Pancreas (tissue), 10 donors: ENCODE measurements around the gene PIGL. TPM values are rescaled to one million over a fixed set of nuclear protein-coding genes. Genes with fewer than 3 reads are reported as not detected.

Experiments
- ATAC-seq, 4 donors: fragments of 200-7000 bp; cut with Tn5 transposase; one replicate each; pipeline versions ENCODE4 v1.8.0 to v1.9.1; 2020; ENCODE audit warnings: mild to moderate bottlenecking in 4 of 4, moderate library complexity in 4 of 4
- DNase-seq, 6 donors: peaks; one replicate each; pipeline ENCODE4 v3.0.0-alpha.2; 2020
- FAIRE-seq: peaks from 2 replicates; lab custom pipeline; 2012; peaks lifted over from hg19 to GRCh38; lab: Jason Lieb, UNC
- H3K27ac ChIP-seq, 4 donors: fragments of 200-600 bp; sonication (generic); 1 replicate in 3 of 4; 2 replicates in 1 of 4; pipeline versions ENCODE4 v1.5.0 to v1.8.0; 2020
- H3K27me3 ChIP-seq, 4 donors: fragments of 200-600 bp; one replicate each; pipeline ENCODE4 v1.8.0; 2021
- H3K36me3 ChIP-seq, 3 donors: fragments of 200-600 bp; sonication (generic) in 1 of 3; one replicate each; pipeline versions ENCODE4 v1.5.0 to v1.8.0; 2020 to 2021
- H3K4me1 ChIP-seq, 3 donors: fragments of 200-600 bp; one replicate each; pipeline ENCODE4 v1.8.0; 2021
- H3K4me3 ChIP-seq, 4 donors: fragments of 200-600 bp; sonication (generic) in 2 of 4; one replicate each; pipeline versions ENCODE4 v1.5.0 to v1.8.0; 2020 to 2021
- H3K9me3 ChIP-seq, 4 donors: fragments of 200-600 bp; one replicate each; pipeline ENCODE4 v1.8.0; 2021
- CTCF ChIP-seq, 4 donors: fragments of 200-600 bp; sonication (generic) in 3 of 4; IDR thresholded peaks; one replicate each; pipeline versions ENCODE4 v1.5.0 to v1.8.0; 2021; ENCODE audit warnings: antibody characterized with exemption in 4 of 4
- WGBS, 2 donors: extraction: QIAGEN DNeasy Blood & Tissue Kit; methylation state at CpG; one replicate each; pipeline ENCODE4 v1.1.7; 2013; 5-methylcytosine and 5-hydroxymethylcytosine counted together
- intact Hi-C, 3 donors: fragments of 100-400 bp; cut with DNase I; formaldehyde crosslinking; loops; one replicate each; pipeline versions ENCODE4 v1.11.1 to v1.14.2; 2022
- polyA plus RNA-seq, 2 donors: library from polyadenylated mRNA; stranded (reverse); fragments of 200-250 nt; gene quantifications; one replicate each; pipeline ENCODE4 v1.2.3, GENCODE V29; 2013
- total RNA-seq, 6 donors: library from RNA; stranded (reverse); fragmentation: NEBNext Ultra II Directional in 4 of 6; extraction: Animal tissue kit (Norgen Biotek cat#: 25700) in 4 of 6; gene quantifications; one replicate each; pipeline versions ENCODE4 v1.2.1 to v1.2.4, GENCODE V29; 2021 to 2023
- donor health status: healthy with polysubstance abuse.
- donor health status: DM: no; HTN: no; CAD: no; lungs with moderate emphysema.
- donor health status: DM: no; HTN: no; CAD: no.
- donor health status: control.
- donor health status: control.
- donor health status: Bipolar disorder and iron deficiency.
- donor health status: DM: yes; HTN: yes; CAD: no.
- donor health status: DM: no; HTN: no; CAD: no.
- donor health status: DM: no; HTN: no; CAD: no.
- donor health status: DM: yes; HTN: yes; CAD: no.

PIGL gene
- total and polyA plus RNA-seq, 8 donors = 11.3 to 27.1 (median 17.0) TPM

- no peaks in the 10 kb centered on the region for H3K36me3 ChIP-seq
Measured at GRCh38 chr17:16339402-16339801, 122.4 kb downstream of the PIGL start.

GRCh38 chr17:16339959-16340358 is 122.9 kb downstream of the PIGL start:
- Histone ChIP-seq H3K27ac (no peak overlapping the region), H3K4me1 (no peaks in the 10 kb centered on the region), H3K27me3 (no peaks in the 10 kb centered on the region), H3K4me3 (no peak overlapping the region), H3K36me3 (no peaks in the 10 kb centered on the region), H3K9me3 (no peaks in the 10 kb centered on the region)
- TF ChIP-seq CTCF (IDR thresholded peaks at IDR 0.05) = no peak
- FAIRE-seq = no peak
- peak in 2 of 4 donors; percentile 38 to 77 for ATAC-seq
- intact Hi-C loops = no loop called here
- 62 to 94% methylated on average over 1 of the region's 1 CpG for WGBS, 2 donors
- DNase-seq = no peak

More at GRCh38 chr17:16339402-16339801, 122.4 kb downstream of the PIGL start:
- Histone ChIP-seq H3K9me3 (no peaks in the 10 kb centered on the region), H3K4me1 (no peaks in the 10 kb centered on the region), H3K4me3 (no peak overlapping the region), H3K27me3 (no peaks in the 10 kb centered on the region), H3K27ac (no peak overlapping the region)
- FAIRE-seq = no peak
- no peak for TF ChIP-seq CTCF (IDR thresholded peaks at IDR 0.05)
- intact Hi-C loops = no loop called here
- WGBS, 2 donors = 98 to 100% methylated on average over 1 of the region's 1 CpG
- DNase-seq = no peak
- no peak for ATAC-seq

GRCh38 chr17:16342979-16343378 is 126.0 kb downstream of the PIGL start:
- ATAC-seq = no peak
- 95 to 100% methylated on average over 4 of the region's 4 CpGs for WGBS, 2 donors
- Histone ChIP-seq H3K4me1 (no peaks in the 10 kb centered on the region), H3K27ac (no peak overlapping the region), H3K36me3 (no peaks in the 10 kb centered on the region), H3K9me3 (no peaks in the 10 kb centered on the region), H3K27me3 (no peaks in the 10 kb centered on the region), H3K4me3 (no peak overlapping the region)
- intact Hi-C loops = no loop called here
- no peak for TF ChIP-seq CTCF (IDR thresholded peaks at IDR 0.05)
- no peak for DNase-seq
- FAIRE-seq = no peak

GRCh38 chr17:16343569-16343968 is 126.6 kb downstream of the PIGL start:
- no peak for TF ChIP-seq CTCF (IDR thresholded peaks at IDR 0.05)
- 96 to 100% methylated on average over 3 of the region's 3 CpGs for WGBS, 2 donors
- DNase-seq (no peak), ATAC-seq (no peak), FAIRE-seq (no peak)
- H3K9me3 ChIP-seq = no peaks in the 10 kb centered on the region
- H3K36me3 ChIP-seq = no peaks in the 10 kb centered on the region
- no peak overlapping the region for H3K27ac ChIP-seq
- no peaks in the 10 kb centered on the region for H3K27me3 ChIP-seq
- no peaks in the 10 kb centered on the region for H3K4me1 ChIP-seq
- intact Hi-C loops = no loop called here
- H3K4me3 ChIP-seq = no peak overlapping the region

- no peak for ATAC-seq
- H3K27ac ChIP-seq = no peak overlapping the region
- intact Hi-C loops = no loop called here
- DNase-seq = no peak
- no peak overlapping the region for H3K4me3 ChIP-seq
- FAIRE-seq = no peak
- 74 to 78% methylated on average over 5 of the region's 5 CpGs for WGBS, 2 donors
- no peaks in the 10 kb centered on the region for H3K4me1 ChIP-seq
- no peaks in the 10 kb centered on the region for H3K9me3 ChIP-seq
- H3K27me3 ChIP-seq = no peaks in the 10 kb centered on the region
- no peak for TF ChIP-seq CTCF (IDR thresholded peaks at IDR 0.05)
- H3K36me3 ChIP-seq = no peaks in the 10 kb centered on the region
Measured at GRCh38 chr17:16345565-16345964, 128.6 kb downstream of the PIGL start.
